Stimulated activated CD4-positive, alpha-beta T cell treated with anti-CD3 and anti-CD28 coated beads, Interleukin-15, amount 100 ng/mL, for 1 hour (primary cell): ENCODE measurements around the gene MYO5B.

Experiments used
- DNase-seq, 2 donors: peaks; one replicate each; pipeline ENCODE4 v3.0.0-alpha.2; 2020; ENCODE audit warnings: low read depth in 1 of 2, low spot score in 1 of 2

The MYO5B gene

DNA sequence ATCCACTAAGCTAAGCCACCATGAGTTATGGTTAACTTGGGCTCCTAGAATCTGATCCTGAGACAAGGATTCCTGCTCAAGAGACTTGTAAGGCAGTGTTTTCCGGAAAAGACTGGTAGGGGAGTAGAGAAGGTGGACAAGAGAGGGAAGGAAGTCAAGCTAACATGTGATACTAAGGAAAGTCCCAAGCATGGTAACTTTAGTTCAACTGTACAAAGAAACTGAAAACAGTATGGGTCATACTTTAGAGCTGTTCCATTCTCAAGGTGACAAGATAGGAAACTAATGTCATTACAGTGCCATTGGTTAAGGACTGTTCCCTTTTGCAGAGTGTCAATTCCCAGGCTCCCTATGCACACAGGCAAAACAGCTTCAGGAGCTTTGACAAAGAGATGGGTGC, 5.8 kb downstream of the MYO5B start:
- no peak for DNase-seq

GRCh38 chr18:50188652-50189051, 6.3 kb downstream of the MYO5B start:
- DNase-seq, result no peak

GRCh38 chr18:50187659-50188058, 7.3 kb downstream of the MYO5B start:
- DNase-seq, result no peak

DNA sequence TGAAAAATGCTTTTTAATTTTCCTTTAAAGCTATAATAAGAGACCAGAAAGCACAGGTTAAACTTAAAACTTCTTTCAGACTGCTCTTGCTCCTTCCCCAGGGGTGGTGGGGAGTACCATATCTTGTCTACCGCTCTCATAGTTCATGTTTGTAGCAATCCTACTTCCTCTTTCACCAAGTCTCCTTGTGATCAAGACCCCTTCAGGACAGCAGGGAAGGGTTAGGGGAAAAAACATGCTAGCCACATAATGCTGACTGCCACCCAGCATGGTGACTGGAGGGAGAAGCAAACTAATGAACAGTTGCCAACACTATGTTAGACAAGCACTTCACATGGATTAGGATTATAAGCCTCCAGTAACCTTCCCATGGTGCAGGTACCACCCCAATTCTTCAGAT, 8.6 kb downstream of the MYO5B start:
- no peak for DNase-seq

GRCh38 chr18:50183556-50183955, 11.4 kb downstream of the MYO5B start:
- DNase-seq, result no peak

DNA sequence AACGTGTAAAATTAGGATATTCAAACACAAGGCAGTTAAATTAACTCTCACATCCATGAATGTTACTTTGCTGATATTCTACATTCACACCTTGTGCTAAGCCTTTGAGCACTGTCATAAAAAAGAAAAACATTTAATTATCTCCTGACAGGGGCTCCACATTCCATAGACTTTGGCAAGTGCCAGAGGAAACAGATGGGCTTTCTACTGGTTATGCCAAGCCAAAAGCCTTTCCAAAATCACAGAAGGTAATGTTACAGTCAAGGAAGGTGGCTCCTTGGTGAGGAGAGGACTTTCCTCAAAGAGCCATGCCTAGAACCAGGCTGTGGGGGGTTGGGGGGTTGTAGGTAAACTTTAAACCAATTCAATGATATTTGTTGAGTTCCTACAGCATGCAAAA, 12.4 kb downstream of the MYO5B start:
- no peak for DNase-seq

DNA sequence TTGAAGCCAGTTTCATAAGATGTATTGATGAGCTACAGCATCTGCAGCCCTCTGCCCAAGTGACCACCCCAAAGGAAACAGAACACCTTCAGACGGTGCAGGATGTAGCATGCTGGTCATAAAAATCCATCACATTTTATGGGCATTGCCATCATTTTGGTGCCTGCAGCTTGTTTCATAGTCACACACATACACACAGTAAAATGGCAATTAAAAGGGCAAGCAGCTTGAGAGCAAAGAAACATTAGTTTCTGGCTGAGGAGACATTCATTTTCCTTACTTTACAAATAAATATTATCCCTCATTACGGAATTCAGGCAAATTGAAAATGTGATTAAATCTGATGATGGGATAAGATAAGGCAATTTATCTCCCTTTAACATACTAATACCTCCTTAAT, 13.4 kb downstream of the MYO5B start:
- DNase-seq, result no peak

DNA sequence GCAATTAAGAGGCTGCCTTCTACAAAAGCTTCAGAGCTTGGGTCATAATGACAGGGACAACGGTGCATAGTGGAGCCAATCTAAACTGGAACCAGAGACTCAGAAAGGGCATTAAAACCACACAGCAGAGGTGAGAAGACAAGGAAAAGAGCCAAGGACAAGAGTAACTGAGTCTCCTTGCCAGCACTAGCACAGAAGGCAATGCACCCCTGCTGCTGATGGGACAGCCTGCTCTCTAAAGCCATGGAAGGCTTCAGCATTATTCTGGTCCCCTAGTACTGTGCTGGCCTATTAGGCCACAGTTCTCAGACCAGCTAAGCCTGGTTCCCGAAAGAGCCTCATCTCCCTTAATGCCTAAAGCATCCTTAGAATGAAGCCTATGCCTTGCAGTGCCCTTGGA, 15.5 kb downstream of the MYO5B start:
- no peak for DNase-seq

- DNase-seq, result no peak
Observed at GRCh38 chr18:50177294-50177992, 17.5 kb downstream of the MYO5B start.

DNA sequence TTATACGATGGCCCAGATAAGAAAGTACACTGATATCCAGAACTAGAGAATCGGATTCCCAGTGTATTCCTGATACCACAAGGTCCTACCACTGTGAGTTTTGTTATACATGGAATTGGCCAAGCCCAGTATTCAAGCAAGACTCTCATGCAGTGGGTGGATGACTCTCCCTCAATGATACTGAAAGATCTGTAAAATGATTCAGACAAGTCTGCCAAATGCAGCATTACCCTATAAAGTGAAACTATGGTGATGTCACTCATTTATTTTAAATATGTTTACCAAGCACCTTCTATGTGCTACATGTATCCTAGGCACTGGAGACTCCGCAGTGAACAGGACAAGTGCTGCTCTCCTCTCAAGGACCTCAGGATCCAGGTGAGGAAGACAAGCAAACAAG, 22.6 kb downstream of the MYO5B start:
- DNase-seq, result no peak

DNA sequence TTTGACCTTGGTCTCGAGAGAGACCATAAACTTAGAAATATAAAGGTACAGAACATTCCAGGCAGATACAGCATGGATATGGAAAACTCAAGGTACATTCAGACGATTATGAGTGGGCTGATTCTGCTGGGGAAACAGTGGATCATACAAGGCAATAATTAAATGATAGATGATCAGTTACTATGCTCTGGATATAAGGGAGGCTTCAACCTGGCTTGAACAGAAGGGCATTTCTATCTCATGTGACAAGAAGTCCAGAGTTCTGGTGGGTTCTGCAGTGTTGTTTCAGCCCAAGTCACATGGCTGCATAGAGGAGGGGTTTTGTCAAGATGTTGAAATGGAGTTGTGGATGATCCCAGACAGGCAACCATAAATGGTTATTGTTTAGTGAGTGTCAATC, 23.5 kb downstream of the MYO5B start:
- no peak for DNase-seq

GRCh38 chr18:50170004-50170403, 24.9 kb downstream of the MYO5B start:
- no peak for DNase-seq

DNA sequence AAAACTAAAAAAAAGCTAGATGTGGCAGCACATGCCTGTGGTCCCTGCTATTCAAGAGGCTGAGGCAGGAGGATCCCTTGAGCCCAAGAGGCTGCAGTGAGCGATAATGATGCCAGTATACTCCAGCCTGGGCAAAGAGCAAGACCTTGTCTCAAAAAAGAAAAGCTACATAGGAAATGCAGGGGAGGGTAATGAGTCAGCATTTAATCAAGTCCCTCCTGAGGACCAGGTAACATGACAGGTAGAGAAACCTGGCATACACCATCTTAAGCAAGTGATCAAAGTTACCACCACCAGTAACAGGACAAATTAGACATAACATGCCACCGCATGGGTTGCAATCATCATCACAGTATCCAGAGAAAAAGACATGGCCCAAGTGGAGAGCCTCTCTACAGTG, 25.8 kb downstream of the MYO5B start:
- DNase-seq, result no peak

DNA sequence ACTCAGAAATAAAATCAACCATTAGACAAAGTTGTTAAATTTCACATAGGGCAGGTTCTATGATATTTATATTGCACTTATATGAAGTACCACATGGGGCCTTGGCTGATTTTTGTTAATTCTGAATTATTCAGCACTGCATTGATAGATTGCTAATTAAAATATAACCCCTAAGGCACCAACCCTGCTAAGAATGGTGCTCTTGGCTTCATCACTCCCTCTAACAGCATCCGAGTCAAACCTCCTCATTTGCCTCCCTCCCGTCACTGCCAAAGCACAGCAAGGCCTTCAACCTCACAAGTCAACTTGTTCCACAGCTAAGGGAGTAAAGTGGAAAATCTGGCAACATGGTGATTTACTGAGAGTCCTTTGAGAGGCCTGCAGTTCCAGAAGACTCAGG, 27.0 kb downstream of the MYO5B start:
- no peak for DNase-seq

- no peak for DNase-seq
Observed at GRCh38 chr18:50166901-50167300, 28.0 kb downstream of the MYO5B start.

GRCh38 chr18:50163505-50163904, 31.4 kb downstream of the MYO5B start:
- no peak for DNase-seq

DNA sequence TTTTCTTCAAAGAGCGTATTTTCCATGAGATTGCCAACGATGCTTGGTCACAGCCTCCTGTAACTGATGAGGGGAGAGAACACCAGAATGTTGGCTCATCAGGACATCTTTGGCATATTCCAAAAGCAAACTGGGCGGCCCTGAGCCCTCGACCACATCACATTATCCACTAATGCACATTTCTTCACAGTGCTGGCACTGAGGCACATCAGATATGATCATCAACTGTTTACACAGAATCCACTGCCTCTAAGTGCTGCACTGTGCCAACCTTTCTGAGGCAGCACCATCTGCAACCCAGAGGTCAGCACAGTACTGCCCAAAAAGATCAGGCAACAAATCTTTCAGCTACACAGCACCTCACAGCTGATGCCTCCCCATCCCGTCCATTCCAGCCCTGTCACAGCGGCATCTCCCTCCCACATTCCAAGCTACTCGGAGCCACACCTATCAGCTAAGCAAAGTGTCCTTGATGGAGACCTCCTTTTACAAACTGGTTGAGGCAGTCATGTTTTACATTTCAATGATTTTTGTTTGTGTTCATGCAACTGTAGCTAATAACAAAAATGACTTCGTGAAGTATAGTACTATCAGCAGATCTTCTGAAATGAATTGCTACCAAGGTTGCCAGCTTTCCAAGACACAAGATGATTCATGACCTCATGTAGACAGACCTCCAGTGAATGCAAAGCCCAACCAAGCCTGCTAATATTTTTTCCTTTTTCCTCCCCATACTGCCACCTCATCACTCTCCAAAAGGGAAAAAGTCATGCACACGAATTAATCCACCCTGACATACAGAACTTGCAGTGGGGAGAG, 32.3 kb downstream of the MYO5B start:
- no peak for DNase-seq

DNA sequence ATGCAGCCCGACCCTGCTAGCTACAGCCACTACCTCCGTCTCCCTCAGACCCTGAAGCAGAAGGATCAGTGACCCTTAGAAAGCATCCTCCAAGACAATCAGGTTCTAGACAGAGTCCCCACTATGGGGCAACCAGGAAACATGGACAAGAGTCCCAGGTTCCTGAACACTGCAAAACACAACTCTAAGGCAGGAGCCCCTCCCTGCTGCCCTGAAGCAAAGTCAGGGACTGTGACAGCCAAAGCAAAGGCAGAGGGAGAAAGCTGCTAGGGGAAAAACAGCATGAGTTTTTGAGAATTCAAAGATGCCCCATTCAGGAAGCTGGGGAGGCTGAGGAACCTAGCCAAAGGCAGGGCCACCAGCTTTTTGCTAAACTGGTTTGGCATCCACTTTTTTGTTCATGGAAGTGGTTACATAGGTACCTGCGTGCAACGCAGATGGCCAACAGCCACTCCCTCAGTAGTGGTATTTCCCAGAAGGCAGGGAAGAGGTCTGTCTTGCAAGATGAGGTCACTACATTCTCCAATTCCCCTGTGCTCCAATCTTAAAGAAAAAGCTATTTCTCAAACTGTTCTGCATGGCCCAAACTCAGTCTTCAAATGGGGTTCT, 33.2 kb downstream of the MYO5B start:
- no peak for DNase-seq

DNA sequence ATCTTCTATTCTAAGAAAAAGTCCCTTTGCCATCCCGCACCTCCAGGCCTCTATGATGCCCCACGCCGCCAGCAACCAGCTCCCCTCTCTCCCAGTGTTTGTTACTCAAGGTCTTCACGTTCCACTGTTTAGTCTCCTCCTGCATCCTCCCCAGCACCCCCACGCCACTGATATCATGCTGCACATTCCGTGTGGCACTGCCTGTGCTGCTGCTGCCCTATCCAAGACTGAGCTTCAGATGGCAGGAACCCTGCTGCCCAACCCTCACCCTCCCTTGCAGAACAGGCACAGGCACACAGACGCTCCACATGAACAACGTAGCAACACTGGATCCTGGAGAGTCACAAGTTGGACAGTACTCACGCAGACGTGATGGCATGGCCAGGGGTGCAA, 35.3 kb downstream of the MYO5B start:
- no peak for DNase-seq

GRCh38 chr18:50158866-50159653, 35.9 kb downstream of the MYO5B start:
- DNase-seq, result no peak

GRCh38 chr18:50155406-50155805, 39.5 kb downstream of the MYO5B start:
- no peak for DNase-seq

DNA sequence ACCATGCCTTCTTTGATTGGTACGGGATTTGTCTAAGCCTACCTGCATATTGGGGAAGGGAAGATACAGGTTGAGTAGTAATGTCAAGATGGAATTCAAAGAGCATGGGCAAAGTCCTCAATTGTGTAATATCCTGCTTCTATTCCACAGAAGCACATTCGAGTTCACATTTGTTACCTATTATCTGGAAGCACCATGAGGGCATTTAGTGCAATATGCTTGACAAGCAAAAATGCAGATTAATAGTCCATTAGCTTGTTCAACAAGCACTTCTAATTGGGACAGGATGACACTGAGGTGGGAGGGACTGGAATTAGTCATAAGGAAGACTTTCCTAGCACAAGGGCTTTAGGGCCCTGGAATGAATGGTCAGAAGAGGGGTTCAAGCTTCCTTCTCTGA, 40.5 kb downstream of the MYO5B start:
- no peak for DNase-seq
